Measurements from ENCODE around the gene RTN4R.

DNA sequence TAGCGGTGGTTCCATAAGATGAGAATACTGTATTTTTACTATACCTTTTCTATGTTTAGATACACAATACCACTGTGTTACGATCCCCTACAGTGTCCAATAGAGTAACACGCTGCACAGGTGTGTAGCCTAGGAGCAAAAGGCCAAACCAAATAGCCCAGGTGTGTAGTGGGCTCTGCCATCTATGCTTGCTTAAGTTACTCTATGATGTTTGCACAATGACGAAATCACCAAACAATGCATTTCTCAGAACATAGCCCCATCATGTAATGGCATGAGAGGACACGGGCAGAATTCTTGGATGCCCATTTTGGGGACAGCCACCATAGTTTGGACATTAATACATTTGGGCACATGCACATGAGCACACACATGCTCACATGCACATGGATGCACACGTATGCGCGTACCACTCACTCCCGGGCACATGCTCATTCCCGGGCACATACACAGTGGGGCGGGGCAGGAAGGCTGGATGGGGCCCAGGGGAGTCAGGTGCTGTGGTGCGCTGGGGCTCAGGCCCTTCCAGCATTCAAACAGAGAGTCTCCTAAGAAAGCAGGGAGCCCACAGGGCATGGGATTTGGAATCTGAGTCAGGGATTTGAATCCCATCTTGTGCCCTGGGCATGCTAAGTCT is 51.1 kb downstream of the RTN4R start:
- TF ChIP-seq RFX5 (IDR thresholded peaks at IDR 0.05; ENCODE audit: low read length) (no peak), CTCF (IDR thresholded peaks at IDR 0.05) (no peak), TEAD4 (IDR thresholded peaks at IDR 0.05; ENCODE audit: borderline replicate concordance, insufficient read depth) (no peak), TAF1 (IDR thresholded peaks at IDR 0.05; ENCODE audit: borderline replicate concordance, low read depth, low read length) (no peak), SIN3A (IDR thresholded peaks at IDR 0.05; ENCODE audit: borderline replicate concordance, low read depth, low read length) (no peak), GATA2 (CRISPR knock-in tag; IDR thresholded peaks at IDR 0.05) (no peak), EP300 (IDR thresholded peaks at IDR 0.05; ENCODE audit: borderline replicate concordance in 1 of 2, low read depth in 1 of 2, low read length in 1 of 2) (no peak), FOSL2 (IDR thresholded peaks at IDR 0.05; ENCODE audit: borderline replicate concordance, low read depth) (no peak), POLR2AphosphoS5 (IDR thresholded peaks at IDR 0.05; ENCODE audit: low read depth, low read length) (no peak), RAD21 (IDR thresholded peaks at IDR 0.05; ENCODE audit: low read length) (no peak), PBX3 (IDR thresholded peaks at IDR 0.05) (no peak)
- TF ChIP-seq, protein P1, sequence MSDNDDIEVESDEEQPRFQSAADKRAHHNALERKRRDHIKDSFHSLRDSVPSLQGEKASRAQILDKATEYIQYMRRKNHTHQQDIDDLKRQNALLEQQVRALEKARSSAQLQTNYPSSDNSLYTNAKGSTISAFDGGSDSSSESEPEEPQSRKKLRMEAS (IDR thresholded peaks at IDR 0.05; ENCODE audit: low read depth): no peak
